HG02981 (cell line): ENCODE measurements around the gene CHAF1B.
A peak's percentile ranks its signal among the peaks of the same experiment; 100 is the strongest.
"Not testable (repeated sequence)": the region's sequence is repeated elsewhere in the genome, so short reads cannot be mapped to it uniquely, and the experiment has no call there.

Source experiments
- ATAC-seq: cut with Tn5 transposase; IDR thresholded peaks from one replicate; pipeline ENCODE4 v1.9.1; 2021; ENCODE audit warnings: mild to moderate bottlenecking, moderate library complexity; ENCODE audit not compliant: unreplicated experiment

CHAF1B gene

GRCh38 chr21:36388096-36388495, 2.9 kb downstream of the CHAF1B start:
- ATAC-seq, result no peak

DNA sequence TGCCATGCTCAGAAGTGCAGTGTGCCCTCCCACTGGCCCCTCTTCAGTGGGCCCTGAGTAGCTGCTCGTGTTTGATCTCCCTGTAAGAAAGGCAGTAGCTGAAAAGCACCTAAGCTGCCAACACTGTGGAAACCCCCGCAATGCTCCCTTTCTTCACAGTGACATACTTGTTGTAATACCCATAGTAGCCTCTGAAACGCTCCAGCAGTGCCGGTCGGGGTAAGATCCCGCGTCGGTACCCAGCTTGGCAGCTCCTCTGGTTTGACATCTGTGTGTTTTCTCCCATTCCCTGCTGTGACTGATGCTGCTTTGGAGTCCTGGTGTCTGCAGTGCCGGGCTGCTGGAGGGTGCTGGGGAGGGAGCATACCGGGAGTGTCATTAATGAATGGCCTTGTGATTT, 3.6 kb downstream of the CHAF1B start:
- no peak for ATAC-seq

GRCh38 chr21:36391649-36392048, 6.5 kb downstream of the CHAF1B start:
- not testable (repeated sequence) for ATAC-seq

- ATAC-seq, result no peak
These were observed 10.3 kb downstream of the CHAF1B start for GRCh38 chr21:36395353-36396111.

GRCh38 chr21:36396325-36396724, 11.1 kb downstream of the CHAF1B start:
- no peak for ATAC-seq

GRCh38 chr21:36396971-36397370, 11.8 kb downstream of the CHAF1B start:
- ATAC-seq, result no peak

- no peak for ATAC-seq
These were observed 12.4 kb downstream of the CHAF1B start for GRCh38 chr21:36397606-36398005.

DNA sequence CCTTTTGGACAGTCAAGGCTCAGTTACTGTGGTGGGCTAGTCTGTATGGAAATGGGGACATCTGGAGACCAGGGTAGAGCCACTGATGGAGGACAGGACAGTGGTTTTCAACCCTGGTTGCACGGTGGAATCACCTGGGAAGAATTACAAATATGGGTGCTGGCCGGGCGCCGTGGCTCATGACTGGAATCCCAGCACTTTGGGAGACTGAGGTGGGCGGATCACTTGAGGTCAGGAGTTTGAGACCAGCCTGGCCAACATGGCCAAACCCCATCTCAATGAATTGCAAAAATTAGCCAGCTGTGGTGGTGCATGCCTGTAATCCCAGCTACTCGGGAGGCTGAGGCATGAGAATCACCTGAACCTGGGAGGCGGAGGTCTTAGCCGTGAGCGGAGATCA, 14.5 kb downstream of the CHAF1B start:
- not testable (repeated sequence) for ATAC-seq

GRCh38 chr21:36400719-36401118, 15.5 kb downstream of the CHAF1B start:
- ATAC-seq, result no peak

DNA sequence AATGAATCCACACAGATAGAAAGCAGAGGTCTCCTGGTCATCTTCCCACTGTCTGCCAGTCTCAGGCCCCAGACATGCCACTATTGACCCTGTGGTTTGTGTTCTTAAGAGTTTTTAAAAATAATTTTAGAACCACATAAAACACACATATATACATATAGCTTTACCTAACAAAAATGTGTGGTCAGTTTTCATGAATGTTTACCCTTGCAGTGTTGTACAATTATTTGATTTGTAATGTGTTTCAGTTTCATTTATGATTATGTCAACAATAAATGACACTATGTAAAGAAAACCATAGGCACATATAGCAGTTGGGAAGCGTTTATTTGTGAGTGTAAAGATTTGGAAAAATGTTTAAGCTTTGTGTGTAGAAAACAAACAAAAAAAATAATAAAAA, 17.1 kb downstream of the CHAF1B start:
- no peak for ATAC-seq

DNA sequence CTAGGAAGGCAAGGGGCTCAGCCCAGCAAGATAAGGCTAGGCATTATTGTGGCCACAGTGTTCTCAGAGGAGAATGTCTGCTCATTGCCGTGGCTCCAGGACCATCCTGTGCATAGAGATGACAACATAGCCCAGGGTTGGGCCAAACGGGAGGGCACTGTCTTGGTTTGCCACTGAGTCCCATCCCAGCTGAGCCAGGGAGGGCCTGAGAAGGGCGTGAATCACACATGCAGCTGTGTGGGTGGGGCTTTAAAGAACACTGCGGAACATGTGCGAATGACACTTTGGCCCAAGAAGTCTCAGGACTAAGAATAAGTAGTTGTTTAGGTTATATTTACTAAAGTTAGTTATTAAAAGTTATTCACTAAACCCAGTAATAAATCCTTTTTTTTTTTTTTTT, 18.5 kb downstream of the CHAF1B start:
- ATAC-seq, result no peak

- no peak for ATAC-seq
These were observed 23.4 kb downstream of the CHAF1B start for GRCh38 chr21:36408568-36408967.

- ATAC-seq, result no peak
These were observed 26.1 kb downstream of the CHAF1B start for GRCh38 chr21:36411301-36411700.

DNA sequence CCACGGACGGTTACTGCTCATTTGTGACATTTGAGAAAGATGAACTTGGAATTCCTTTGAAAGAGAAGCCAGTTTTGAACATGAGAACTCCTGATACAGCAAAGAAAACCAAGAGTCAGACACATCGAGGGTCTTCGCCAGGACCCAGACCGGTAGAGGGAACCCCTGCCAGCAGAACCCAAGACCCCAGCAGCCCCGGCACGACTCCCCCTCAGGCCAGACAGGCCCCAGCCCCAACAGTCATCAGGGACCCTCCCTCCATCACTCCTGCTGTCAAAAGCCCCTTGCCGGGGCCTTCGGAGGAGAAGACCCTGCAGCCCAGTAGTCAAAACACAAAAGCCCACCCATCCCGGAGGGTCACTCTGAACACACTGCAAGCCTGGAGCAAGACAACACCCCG, 27.7 kb downstream of the CHAF1B start:
- no peak for ATAC-seq

- no peak for ATAC-seq
These were observed 30.2 kb downstream of the CHAF1B start for GRCh38 chr21:36415375-36415774.

DNA sequence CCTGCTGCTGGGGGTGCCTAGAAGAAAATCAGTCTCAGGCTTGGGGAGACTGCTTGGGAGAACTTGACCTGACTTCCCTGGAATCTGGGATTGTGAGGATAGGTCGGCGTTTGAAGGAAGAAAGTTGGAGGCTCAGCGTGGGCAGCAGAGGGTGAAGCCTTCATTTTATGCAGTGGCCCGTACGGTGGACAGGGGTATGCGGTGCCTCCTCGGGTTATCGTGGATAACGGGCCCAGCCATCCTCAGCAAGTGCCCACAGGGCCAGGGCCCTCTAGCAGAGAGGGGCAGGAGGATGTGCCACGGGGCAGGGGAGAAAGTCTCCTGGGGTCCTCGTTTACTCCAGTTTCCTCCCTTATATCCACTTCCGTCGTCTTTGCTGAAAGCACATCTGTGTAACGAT, 34.0 kb downstream of the CHAF1B start:
- ATAC-seq, result no peak

DNA sequence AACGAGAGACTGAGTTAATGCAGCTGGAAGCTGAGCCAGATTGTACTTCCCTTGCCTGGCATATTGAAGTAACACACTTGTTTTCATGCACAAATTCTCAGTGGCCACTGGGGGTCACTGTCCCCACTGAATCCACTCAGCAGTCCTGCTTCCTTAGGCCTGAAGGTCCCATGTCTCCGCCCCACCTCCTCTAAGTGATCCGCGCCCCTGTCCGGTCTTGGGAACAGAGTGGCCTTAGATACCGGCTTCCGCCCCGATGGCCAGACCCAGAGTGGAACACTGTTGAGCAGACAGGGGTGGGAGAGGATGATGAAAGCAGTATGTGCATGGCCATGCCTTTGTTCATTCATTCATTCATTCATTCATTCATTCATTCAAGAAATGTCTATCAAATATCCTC, 34.8 kb downstream of the CHAF1B start:
- ATAC-seq, result peak; percentile 70

GRCh38 chr21:36420571-36421339, 35.6 kb downstream of the CHAF1B start:
- no peak for ATAC-seq

GRCh38 chr21:36422279-36423098, 37.3 kb downstream of the CHAF1B start:
- no peak for ATAC-seq

GRCh38 chr21:36423771-36424433, 38.7 kb downstream of the CHAF1B start:
- no peak for ATAC-seq

DNA sequence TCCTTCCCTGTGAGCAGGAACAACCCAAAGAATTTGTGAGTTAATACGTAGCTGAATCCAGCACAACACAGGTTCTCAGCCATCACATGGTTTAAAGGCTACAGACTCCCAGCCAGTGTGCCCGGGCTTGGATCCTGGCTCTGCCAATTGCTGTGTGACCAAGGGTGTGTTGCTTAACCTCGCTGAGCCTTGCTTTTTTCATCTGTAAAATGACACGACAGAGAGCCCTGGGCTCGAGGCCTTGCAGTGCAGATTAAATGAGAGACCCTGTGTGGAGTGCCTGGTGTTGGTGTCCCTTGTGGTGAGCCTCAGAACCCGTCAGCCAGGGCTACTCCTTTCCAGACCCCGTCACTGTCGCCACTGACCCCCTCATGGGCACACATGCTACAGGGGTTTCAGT, 39.4 kb downstream of the CHAF1B start:
- no peak for ATAC-seq
